Caco-2 (cell line): ENCODE data around the gene TSC22D1. TPM values are rescaled to one million over a fixed set of nuclear protein-coding genes. Genes with fewer than 3 reads are reported as not detected.

ENCODE experiments used
- BruUV-seq: library from RNA; stranded (reverse); fragments of 400-500 nt; replicated peaks from 2 replicates; lab custom pipeline; 2021; lab: Mats Ljungman, UMichigan
- CTCF ChIA-PET: fragments of 300-600 bp; sonication (Branson Sonifier 250); formaldehyde crosslinking; loops from one replicate; lab custom pipeline; 2022; ENCODE audit warnings: antibody characterized with exemption; lab: Charles Lee
- POLR2A ChIA-PET: fragments of 300-600 bp; sonication (Branson Sonifier 250); formaldehyde crosslinking; loops from one replicate; lab custom pipeline; 2022; ENCODE audit warnings: antibody characterized with exemption; lab: Charles Lee
- DNase-seq, 2 experiments: peaks; one replicate each; pipeline versions ENCODE4 v3.0.0 to v3.0.0-alpha.2; 2020 to 2022
- H3K27me3 ChIP-seq: replicated peaks from 2 replicates; pipeline ENCODE4 v1.6.0; 2011; ENCODE audit warnings: low read length; ENCODE audit not compliant: control insufficient read depth, insufficient read depth
- H3K36me3 ChIP-seq: 2 replicates; pipeline ENCODE4 v1.5.1; 2011; ENCODE audit warnings: low read length; ENCODE audit not compliant: control insufficient read depth, insufficient read depth
- H3K4me1 ChIP-seq: fragments of 250-450 bp; sonication (Bioruptor Pico); 2 replicates; pipeline ENCODE4 v1.5.1; 2020; ENCODE audit warnings: mild to moderate bottlenecking
- H3K4me3 ChIP-seq: 2 replicates; pipeline ENCODE4 v1.5.1; 2011; ENCODE audit warnings: low read depth, mild to moderate bottlenecking, control low read depth, low read length
- H3K9me3 ChIP-seq: fragments of 250-450 bp; sonication (Bioruptor Pico); 2 replicates; pipeline ENCODE4 v1.5.1; 2020; ENCODE audit warnings: mild to moderate bottlenecking, moderate library complexity
- H3K27ac Mint-ChIP-seq: one replicate; pipeline ENCODE4 v1.8.0; 2022; ENCODE audit warnings: mixed read lengths; ENCODE audit not compliant: unreplicated experiment
- H3K27me3 Mint-ChIP-seq: one replicate; pipeline ENCODE4 v1.8.0; 2022; ENCODE audit warnings: mixed read lengths; ENCODE audit not compliant: insufficient read depth, unreplicated experiment
- H3K36me3 Mint-ChIP-seq: one replicate; pipeline ENCODE4 v1.8.0; 2022; ENCODE audit warnings: mild to moderate bottlenecking, mixed read lengths; ENCODE audit not compliant: insufficient read depth, unreplicated experiment
- H3K4me1 Mint-ChIP-seq: one replicate; pipeline ENCODE4 v1.8.0; 2022; ENCODE audit warnings: low read depth, mixed read lengths; ENCODE audit not compliant: unreplicated experiment
- H3K4me3 Mint-ChIP-seq: one replicate; pipeline ENCODE4 v1.8.0; 2022; ENCODE audit warnings: mild to moderate bottlenecking, moderate library complexity, mixed read lengths; ENCODE audit not compliant: unreplicated experiment
- H3K9me3 Mint-ChIP-seq: one replicate; pipeline ENCODE4 v1.8.0; 2022; ENCODE audit warnings: mixed read lengths; ENCODE audit not compliant: unreplicated experiment
- intact Hi-C: fragments of 100-400 bp; cut with micrococcal nuclease; formaldehyde crosslinking; loops from one replicate; pipeline ENCODE4 v1.10.0; 2022; ENCODE audit not compliant: unreplicated experiment
- total RNA-seq: library from RNA; stranded (reverse); gene quantifications from 2 replicates; pipeline ENCODE4 v1.2.3, GENCODE V29; 2022
- TF ChIP-seq, protein P1 (sequence below), 2 experiments: fragments of 200-600 bp in 1 of 2; IDR thresholded peaks; 1 replicate in 1 of 2; 2 replicates in 1 of 2; pipeline versions ENCODE4 v1.5.1 to v1.8.0; 2011 to 2022; ENCODE audit warnings: antibody characterized with exemption in 1 of 2, control low read depth in 1 of 2, inconsistent platforms in 1 of 2, low read depth in 1 of 2, low read length in 1 of 2, mild to moderate bottlenecking in 1 of 2, moderate library complexity in 1 of 2; ENCODE audit not compliant: insufficient read depth in 1 of 2, severe bottlenecking in 1 of 2, unreplicated experiment in 1 of 2

TSC22D1 gene
- total RNA-seq, 1 experiment from 2014 or later: 159 TPM

DNA sequence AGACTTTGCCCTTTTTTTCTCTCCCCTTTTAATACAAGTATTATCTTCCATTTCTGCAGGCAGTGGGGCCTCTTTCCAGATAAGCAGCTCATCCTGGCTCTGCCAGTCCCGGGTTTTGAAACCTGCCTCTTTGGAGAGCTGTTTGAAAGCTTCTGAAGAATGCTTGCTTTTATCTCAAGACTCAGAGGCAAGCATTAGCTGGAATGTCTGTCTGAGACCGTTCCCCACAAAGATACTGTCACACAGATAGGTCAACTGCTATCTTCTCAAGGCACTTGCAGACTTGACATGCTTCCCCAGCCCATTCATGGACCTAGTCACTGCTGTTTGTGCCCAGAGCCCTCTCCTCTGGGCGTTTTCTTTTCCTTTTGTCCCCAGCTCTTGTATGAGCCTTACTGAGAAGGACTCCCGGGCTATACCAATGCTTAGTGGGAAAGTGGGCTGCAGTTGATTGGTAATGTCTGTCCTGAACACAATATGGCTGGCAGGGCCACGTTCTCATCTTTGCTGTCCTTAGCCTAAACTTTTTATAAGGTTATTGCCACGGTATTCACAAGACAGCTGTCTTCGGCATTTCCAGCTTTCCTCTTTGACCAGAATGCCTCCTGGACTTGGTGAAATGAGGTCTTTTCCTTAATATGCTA lies 189.1 kb downstream of the TSC22D1 start:
- no peak overlapping the region for H3K4me3 ChIP-seq
- peak overlapping the region; percentile 9 for H3K4me3 Mint-ChIP-seq
- H3K4me1 Mint-ChIP-seq: peaks cover 42% of the 10 kb centered on the region
- POLR2A ChIA-PET: interaction anchor here (0.5 to 1.1 kb wide), 7 partner anchors 19 to 245 kb away, joined by 3 to 17 read pairs (median 4); no protein-coding TSS in a partner anchor
- no peaks in the 10 kb centered on the region for H3K9me3 ChIP-seq
- CTCF ChIA-PET: interaction anchor here (0.6 to 1.0 kb wide), 4 partner anchors 11 to 157 kb away, joined by 3 to 10 read pairs (median 4); no protein-coding TSS in a partner anchor
- peak; percentile 80 to 89 for DNase-seq
- no peaks in the 10 kb centered on the region for H3K27me3 ChIP-seq
- TF ChIP-seq, protein P1, sequence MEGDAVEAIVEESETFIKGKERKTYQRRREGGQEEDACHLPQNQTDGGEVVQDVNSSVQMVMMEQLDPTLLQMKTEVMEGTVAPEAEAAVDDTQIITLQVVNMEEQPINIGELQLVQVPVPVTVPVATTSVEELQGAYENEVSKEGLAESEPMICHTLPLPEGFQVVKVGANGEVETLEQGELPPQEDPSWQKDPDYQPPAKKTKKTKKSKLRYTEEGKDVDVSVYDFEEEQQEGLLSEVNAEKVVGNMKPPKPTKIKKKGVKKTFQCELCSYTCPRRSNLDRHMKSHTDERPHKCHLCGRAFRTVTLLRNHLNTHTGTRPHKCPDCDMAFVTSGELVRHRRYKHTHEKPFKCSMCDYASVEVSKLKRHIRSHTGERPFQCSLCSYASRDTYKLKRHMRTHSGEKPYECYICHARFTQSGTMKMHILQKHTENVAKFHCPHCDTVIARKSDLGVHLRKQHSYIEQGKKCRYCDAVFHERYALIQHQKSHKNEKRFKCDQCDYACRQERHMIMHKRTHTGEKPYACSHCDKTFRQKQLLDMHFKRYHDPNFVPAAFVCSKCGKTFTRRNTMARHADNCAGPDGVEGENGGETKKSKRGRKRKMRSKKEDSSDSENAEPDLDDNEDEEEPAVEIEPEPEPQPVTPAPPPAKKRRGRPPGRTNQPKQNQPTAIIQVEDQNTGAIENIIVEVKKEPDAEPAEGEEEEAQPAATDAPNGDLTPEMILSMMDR (IDR thresholded peaks at IDR 0.05; ENCODE audit: insufficient read depth in 1 of 2, low read depth in 1 of 2, low read length in 1 of 2, severe bottlenecking in 1 of 2, unreplicated experiment in 1 of 2): no peak
- H3K4me1 ChIP-seq: peaks cover 64% of the 10 kb centered on the region
- intact Hi-C loops: loop anchor here (1.0 to 5.0 kb wide), 5 partner anchors 18 to 245 kb away; no protein-coding TSS in a partner anchor
- H3K27me3 Mint-ChIP-seq: no peaks in the 10 kb centered on the region
- no peaks in the 10 kb centered on the region for H3K9me3 Mint-ChIP-seq
- no TSS peak for BruUV-seq
- no peaks in the 10 kb centered on the region for H3K36me3 ChIP-seq
- peaks cover 6% of the 10 kb centered on the region for H3K36me3 Mint-ChIP-seq
- H3K27ac Mint-ChIP-seq: peak overlapping the region; percentile 76

DNA sequence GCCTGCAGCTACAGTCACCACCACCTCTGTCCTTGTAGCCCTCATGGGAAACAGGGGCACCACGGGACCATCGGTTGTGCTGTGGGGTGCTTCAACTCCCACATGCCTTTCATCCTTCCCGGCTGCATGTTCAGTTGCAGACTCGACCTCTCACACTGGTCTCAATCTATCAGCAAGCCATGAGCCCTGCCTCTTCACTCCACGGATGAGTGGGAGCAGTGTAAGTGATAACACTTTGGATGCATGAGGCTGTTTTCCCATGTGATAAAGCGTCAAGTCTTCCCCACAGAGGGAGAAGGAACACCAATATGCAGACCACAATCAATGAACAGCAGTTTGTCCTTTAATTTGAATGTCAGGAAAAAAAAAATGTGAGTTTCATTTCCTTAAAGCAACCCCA lies 190.3 kb downstream of the TSC22D1 start:
- Mint-ChIP-seq H3K4me3 (no peak overlapping the region), H3K27me3 (no peaks in the 10 kb centered on the region), H3K36me3 (peaks cover 6% of the 10 kb centered on the region), H3K4me1 (peaks cover 50% of the 10 kb centered on the region), H3K9me3 (no peaks in the 10 kb centered on the region), H3K27ac (peak overlapping the region; percentile 76)
- BruUV-seq: no TSS peak
- Histone ChIP-seq H3K27me3 (no peaks in the 10 kb centered on the region), H3K9me3 (no peaks in the 10 kb centered on the region), H3K4me3 (no peak overlapping the region), H3K4me1 (peaks cover 64% of the 10 kb centered on the region), H3K36me3 (no peaks in the 10 kb centered on the region)
- ChIA-PET CTCF (no interaction called here), POLR2A (no interaction called here)
- DNase-seq: no peak
- intact Hi-C loops: loop anchor here (2.0 to 5.0 kb wide), 2 partner anchors 19 to 244 kb away; no protein-coding TSS in a partner anchor
- TF ChIP-seq, protein P1 (IDR thresholded peaks at IDR 0.05; ENCODE audit: insufficient read depth in 1 of 2, low read depth in 1 of 2, low read length in 1 of 2, severe bottlenecking in 1 of 2, unreplicated experiment in 1 of 2): no peak

DNA sequence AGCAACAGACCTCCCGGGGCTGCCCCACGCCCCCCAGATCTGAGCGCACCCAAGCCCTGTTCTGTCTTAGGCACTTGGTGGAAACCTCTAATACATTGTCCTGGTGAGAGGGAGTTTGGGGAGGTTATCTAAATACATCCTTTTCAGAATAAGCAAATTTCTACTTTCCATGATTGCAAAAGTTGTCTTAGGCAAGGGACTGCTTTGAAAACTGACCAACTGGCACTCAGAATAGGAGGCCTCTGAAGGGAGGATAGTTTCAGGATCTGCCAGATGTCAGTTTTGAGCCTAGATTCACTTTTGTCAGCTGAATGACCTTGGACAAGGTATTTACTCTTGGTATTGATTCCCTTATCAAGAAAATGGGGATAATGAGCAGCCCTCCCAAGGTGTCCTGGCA lies 190.7 kb downstream of the TSC22D1 start:
- POLR2A ChIA-PET: no interaction called here
- H3K4me3 Mint-ChIP-seq: no peak overlapping the region

More for the DNA sequence above, 190.7 kb downstream of the TSC22D1 start:
- Histone ChIP-seq H3K4me1 (peaks cover 69% of the 10 kb centered on the region), H3K4me3 (no peak overlapping the region), H3K36me3 (no peaks in the 10 kb centered on the region), H3K27me3 (no peaks in the 10 kb centered on the region), H3K9me3 (no peaks in the 10 kb centered on the region)
- peaks cover 54% of the 10 kb centered on the region for H3K4me1 Mint-ChIP-seq
- DNase-seq: no peak
- TF ChIP-seq, protein P1 (IDR thresholded peaks at IDR 0.05; ENCODE audit: insufficient read depth in 1 of 2, low read depth in 1 of 2, low read length in 1 of 2, severe bottlenecking in 1 of 2, unreplicated experiment in 1 of 2): no peak
- no peaks in the 10 kb centered on the region for H3K27me3 Mint-ChIP-seq
- no peaks in the 10 kb centered on the region for H3K9me3 Mint-ChIP-seq
- CTCF ChIA-PET: no interaction called here
- H3K36me3 Mint-ChIP-seq: peaks cover 6% of the 10 kb centered on the region
- BruUV-seq: no TSS peak
- intact Hi-C loops: loop anchor here (5.0 kb wide), 1 partner anchor 243 kb away; no protein-coding TSS in a partner anchor
- peak overlapping the region; percentile 76 for H3K27ac Mint-ChIP-seq
